Lung microvascular endothelial cell (primary cell): Measurements from ENCODE around the gene COX7A1. TPM values are rescaled to one million over a fixed set of nuclear protein-coding genes. Genes with fewer than 3 reads are reported as not detected.

Source experiments
- DNase-seq, 2 donors: peaks; one replicate each; pipeline versions ENCODE4 v3.0.0 to v3.0.0-alpha.2; 2010; ENCODE audit warnings: low read depth in 2 of 2
- total RNA-seq: library from RNA; depleted of rRNA; stranded (reverse); fragments of >200 nt; gene quantifications from 2 replicates; pipeline ENCODE4 v1.2.1, GENCODE V29; 2014

The COX7A1 gene
- total RNA-seq, 1 donor from 2014 or later = 153 TPM

DNA sequence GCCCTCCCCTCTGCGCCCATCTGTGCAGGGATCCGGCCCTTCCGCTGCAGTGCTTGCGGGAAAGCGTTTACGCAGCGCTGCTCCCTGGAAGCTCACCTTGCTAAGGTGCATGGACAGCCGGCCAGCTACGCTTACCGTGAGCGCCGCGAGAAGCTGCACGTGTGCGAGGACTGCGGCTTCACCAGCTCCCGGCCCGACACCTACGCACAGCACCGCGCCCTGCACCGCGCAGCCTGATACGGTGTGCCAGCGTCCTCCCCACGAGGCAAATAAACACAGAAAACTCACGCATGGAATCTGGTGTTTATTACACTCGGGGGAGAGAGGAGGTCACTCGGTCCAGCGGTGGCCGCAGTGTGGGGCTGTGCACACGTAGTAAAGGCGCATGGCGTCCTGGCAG lies 38.8 kb downstream of the COX7A1 start:
- no peak for DNase-seq

DNA sequence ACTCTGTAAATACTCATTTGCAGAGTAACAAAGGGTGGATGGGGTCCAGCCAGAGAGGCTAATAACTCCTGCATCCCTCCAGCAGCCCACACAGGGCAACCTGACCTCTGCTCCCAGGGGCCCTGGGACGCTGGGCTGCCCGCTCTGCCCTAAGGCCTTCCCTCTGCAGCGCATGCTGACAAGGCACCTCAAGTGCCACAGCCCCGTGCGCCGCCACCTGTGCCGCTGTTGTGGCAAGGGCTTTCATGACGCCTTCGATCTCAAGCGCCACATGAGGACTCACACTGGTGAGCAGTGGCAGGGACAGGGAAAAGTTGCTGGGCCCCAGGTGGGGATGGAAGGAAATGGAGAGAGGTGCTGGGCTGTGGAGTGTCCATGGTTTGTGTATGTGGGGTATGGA lies 39.6 kb downstream of the COX7A1 start:
- DNase-seq = no peak

DNA sequence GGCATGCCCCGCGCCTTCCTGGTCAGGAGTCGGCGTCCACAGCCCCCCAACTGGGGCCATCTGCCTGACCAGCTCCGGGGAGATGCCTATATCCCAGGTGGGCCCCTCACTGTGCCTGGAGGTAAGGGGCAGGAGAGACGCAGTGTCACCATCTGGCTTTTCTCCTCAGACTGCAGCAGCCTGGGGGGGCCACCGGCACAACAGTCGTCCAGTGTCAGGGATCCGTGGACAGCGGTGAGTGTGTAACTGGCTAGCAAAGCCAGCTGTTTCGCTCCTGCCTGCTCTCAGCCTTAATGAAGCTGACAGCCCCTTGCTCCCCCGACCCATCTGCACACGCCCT lies 41.1 kb downstream of the COX7A1 start:
- no peak for DNase-seq

DNA sequence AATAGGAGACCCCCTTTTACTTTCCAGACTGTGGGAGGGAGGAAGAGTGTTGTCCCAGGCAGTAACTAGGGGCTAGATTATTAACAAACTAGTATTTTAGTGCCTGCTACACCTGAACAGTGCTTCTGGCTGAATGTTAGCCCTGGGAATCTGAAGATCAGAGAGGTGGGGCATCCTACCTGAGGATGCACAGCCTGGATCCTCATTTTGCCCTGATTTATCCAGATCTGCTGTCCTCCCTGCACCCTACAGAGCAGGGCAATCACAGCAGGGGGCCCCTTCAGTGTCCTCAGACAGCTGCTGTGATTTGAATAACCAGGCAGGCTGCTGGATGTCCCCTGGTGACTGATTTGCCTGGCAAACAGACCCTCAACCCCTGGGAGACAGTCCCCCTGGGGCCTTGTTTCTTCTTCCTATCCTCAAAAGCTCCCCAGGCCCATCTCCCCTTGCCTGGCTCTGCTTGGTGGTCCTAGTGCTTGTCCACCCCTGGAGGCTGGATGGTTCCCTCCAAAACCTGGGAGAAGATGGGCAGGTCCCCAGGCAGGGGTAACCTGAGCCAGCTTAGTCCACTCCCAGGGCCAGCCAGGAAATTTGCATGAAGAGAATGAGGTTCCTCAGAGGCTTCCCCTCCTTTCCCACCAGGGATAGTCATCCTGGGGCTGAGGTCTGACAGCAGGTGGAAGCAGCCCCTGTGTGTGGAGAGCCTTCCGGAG lies 41.6 kb downstream of the COX7A1 start, which contains the start of gene OVOL3:
Gene OVOL3 (plus strand): TSS at position 657 of the 713 bp plus-strand sequence. CDS start 60 bp downstream, outside the sequence.
- no peak for DNase-seq

DNA sequence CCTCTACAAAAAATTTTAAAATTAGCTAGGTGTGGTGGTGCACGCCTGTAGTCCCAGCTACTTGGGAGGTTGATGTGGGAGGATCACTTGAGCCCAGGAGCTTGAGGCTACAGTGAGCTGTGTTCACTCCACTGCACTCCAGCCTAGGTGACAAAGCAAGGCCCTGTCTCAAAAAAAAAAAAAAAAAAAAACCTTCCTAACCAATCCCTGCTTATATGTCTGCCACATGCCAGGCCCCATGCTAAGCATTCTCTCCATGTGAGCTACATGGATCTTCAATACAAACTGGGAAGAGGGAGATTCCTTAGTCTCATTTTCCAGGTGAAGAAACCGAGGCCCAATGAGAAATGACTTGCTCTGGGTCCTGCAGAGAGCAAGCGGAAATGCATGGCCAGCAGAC lies 43.6 kb downstream of the COX7A1 start:
- no peak for DNase-seq

DNA sequence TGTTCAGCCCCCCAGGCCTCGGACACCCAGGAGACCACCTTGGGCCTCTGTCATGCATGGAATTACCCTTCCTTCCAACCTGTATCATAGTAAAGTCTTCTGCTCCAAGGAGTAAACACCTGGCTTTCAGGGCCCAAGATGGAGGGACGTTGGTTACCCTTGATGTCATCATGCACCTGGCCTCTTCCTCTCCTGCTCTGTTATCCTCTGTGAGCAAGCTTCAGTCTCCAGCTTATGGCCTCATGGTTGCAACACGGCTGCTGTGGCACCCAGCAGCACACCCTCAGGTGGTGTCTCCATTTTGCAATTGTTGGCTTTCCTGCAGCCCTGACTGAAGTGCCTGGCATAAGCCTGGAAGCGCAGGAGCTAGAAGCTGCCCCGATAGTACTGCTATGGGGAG lies 45.3 kb downstream of the COX7A1 start:
- no peak for DNase-seq

DNA sequence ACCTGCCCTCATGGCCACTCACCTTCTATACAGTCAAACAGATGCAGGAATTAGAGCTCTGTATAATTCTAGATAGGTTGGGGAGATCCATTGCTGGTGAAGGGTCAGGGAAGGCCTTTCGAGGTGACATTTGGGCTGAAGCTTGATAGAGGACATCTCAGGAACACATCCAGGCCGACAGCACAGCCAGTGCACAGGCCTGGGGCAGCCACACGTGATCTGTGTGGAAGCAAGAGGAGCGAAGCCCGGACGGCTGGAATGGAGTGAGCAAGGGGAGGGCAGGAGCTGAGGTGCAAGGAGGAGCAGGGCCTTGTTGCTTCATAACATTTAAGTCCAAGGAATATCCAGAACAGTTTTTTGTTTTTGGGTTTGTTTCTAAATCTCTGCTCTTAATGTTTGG lies 45.8 kb downstream of the COX7A1 start:
- DNase-seq = no peak

DNA sequence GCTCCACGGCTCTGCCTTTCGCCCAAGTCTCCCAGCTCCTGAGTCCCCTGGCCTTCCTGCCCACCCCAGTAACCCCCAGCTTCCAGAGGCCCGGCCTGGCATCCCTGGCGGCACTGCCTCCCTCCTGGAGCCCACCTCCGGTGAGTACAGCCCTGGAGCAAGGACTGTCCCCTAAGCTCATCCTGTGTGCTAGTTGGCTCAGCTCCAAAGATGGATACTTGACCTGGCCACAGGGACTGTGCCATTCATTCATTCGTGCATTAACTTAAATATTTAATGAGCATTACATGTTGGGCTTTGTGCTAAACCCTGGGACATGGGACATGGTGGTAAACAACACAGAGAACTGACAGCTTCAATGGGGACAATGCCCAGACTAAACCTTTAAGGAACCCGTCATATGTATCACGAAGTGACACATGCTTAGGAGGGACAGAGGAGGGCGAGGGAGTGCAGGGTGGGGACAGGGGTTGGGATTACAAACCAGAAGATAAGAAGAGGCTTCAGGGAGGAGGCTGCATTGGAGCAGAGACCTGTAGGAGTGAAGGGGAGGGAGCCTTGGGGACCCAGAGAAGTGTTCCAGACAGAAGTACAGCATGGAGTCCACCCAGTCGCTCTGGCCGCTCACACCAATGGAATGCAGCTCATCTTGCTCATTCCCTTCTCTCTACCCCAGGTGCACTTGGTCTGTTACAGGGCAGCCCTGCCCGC lies 48.2 kb downstream of the COX7A1 start:
- DNase-seq = no peak

DNA sequence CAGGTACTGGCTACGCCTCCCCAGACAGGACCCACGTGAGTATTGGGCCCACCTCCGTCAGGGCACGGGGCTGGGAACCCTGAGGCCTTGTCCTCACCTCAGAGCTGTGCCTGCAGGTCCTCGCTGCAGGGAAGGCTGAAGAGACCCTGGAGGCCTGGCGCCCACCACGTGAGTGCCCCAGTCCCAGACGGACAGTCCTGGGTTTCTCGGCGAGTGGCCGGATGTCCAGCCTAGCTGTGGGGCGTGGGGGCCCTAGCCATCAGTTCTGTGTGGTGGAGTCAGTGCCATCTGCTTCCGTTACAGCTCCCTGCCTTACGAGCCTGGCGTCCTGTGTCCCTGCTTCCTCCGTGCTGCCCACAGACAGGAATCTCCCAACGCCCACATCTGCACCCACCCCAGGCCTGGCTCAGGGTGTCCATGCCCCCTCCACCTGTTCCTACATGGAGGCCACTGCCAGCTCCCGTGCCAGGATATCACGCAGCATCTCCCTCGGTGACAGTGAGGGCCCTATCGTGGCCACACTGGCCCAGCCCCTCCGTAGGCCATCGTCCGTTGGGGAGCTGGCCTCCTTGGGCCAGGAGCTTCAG lies 49.1 kb downstream of the COX7A1 start:
- DNase-seq = no peak

DNA sequence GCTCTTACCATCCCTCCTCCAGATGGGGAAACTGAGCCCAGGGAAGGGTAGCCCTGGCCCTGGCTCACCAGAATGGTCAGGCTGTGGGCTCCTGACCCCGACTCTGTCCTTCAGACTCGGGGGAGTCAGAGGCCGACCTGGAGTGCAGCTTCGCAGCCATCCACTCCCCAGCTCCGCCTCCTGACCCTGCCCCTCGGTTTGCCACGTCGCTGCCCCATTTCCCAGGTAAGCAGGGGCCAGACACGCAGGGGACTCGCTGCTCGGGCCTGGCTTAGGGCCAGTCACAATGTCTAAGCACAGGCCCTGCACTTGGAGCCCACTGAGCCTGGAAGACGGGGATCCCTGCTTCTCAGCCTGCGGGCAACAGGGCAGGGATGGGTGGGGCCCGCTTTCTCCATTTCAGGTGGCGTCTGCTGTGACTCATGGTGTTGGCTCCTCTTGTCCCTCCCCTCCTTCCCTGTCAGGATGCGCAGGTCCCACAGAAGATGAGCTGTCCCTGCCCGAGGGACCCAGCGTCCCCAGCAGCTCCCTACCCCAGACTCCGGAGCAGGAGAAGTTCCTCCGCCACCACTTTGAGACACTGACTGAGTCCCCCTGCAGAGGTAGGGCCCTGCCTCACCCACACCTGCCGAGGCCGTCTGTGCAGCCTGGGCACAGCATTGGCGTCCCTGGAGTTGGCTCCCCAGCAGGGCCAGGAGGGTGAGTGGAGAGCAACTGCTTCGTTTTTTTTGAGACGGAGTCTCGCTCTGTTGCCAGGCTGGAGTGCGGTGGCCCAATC lies 50.5 kb downstream of the COX7A1 start:
- DNase-seq = no peak

Other genes with a start within 250 kb of the COX7A1 start
- 0.22 and 0.40 TPM in 2 replicates for gene HCST, start 249.9 kb downstream of the COX7A1 start, total RNA-seq
- not detected in 2 replicates for gene TYROBP, start 244.2 kb downstream of the COX7A1 start, total RNA-seq
- gene LRFN3, start 216.1 kb downstream of the COX7A1 start, total RNA-seq = 1.3 and 2.0 TPM in 2 replicates
- gene SDHAF1, start 157.3 kb downstream of the COX7A1 start, total RNA-seq = 8.7 and 10.7 TPM in 2 replicates
- under 0.01 TPM in 1 of 2 replicates, not detected in the other for gene SYNE4, start 143.6 kb downstream of the COX7A1 start, total RNA-seq
- gene ALKBH6, start 138.2 kb downstream of the COX7A1 start, total RNA-seq = 7.3 and 7.8 TPM in 2 replicates
- gene CLIP3, start 119.6 kb downstream of the COX7A1 start, total RNA-seq = 2.6 and 2.8 TPM in 2 replicates
- 0.87 and 1.8 TPM in 2 replicates for gene THAP8, start 98.2 kb downstream of the COX7A1 start, total RNA-seq
- gene WDR62, start 97.5 kb downstream of the COX7A1 start, total RNA-seq = 1.2 and 2.0 TPM in 2 replicates
- not detected in 2 replicates for gene OVOL3, start 41.3 kb downstream of the COX7A1 start, total RNA-seq
- 123 and 143 TPM in 2 replicates for gene POLR2I, start 37.6 kb downstream of the COX7A1 start, total RNA-seq
- gene TBCB, start 37.0 kb downstream of the COX7A1 start, total RNA-seq = 140 and 181 TPM in 2 replicates
- 361 and 396 TPM in 2 replicates for gene CAPNS1, start 12.4 kb downstream of the COX7A1 start, total RNA-seq
- 2.0 and 3.8 TPM in 2 replicates for gene ZNF565, start 62.2 kb upstream of the COX7A1 start, total RNA-seq
- gene ZNF146, start 62.7 kb upstream of the COX7A1 start, total RNA-seq = 50.1 and 65.7 TPM in 2 replicates
- gene ZFP14, start 226.8 kb upstream of the COX7A1 start, total RNA-seq = 2.6 and 4.0 TPM in 2 replicates